Pons (tissue), 1 donor: ENCODE measurements around the gene WDR74.

Experiments
- DNase-seq: peaks from one replicate; pipeline ENCODE4 v3.0.0-alpha.2; 2016; ENCODE audit warnings: low spot score

The WDR74 gene

GRCh38 chr11:62794201-62794775 is 45.1 kb downstream of the WDR74 start:
- no peak for DNase-seq

GRCh38 chr11:62792202-62792575 is 47.2 kb downstream of the WDR74 start:
- DNase-seq: no peak

- DNase-seq: peak; percentile 83
Observed at GRCh38 chr11:62791501-62792201, 47.7 kb downstream of the WDR74 start, which contains the start of gene TMEM223. TMEM223 (minus strand) TSS chr11:62792006; CDS start chr11:62791994, 12 bp downstream.

GRCh38 chr11:62789576-62789975 is 49.8 kb downstream of the WDR74 start:
- no peak for DNase-seq

- DNase-seq: no peak
Observed at GRCh38 chr11:62788991-62789390, 50.4 kb downstream of the WDR74 start.

GRCh38 chr11:62787005-62787759 is 52.2 kb downstream of the WDR74 start, which contains the start of gene TMEM179B:
TMEM179B (plus strand) TSS chr11:62787402; CDS start chr11:62787432, 30 bp downstream.
- DNase-seq: peak; percentile 98

- peak; percentile 82 for DNase-seq
Observed at GRCh38 chr11:62786318-62787004, 52.9 kb downstream of the WDR74 start.
